ENCODE results near the gene TRPM5. TPM values are rescaled to one million over a fixed set of nuclear protein-coding genes. Genes with fewer than 3 reads are reported as not detected.
A peak's percentile ranks its signal among the peaks of the same experiment; 100 is the strongest.

TRPM5 gene
- total and polyA plus RNA-seq, 2 donors (not counting 1 experiment from before 2014, with no cell fraction given) = 0.03 TPM; not detected in 1

GRCh38 chr11:2399488-2400068, 44.7 kb downstream of the TRPM5 start:
- Mint-ChIP-seq H3K27ac (peak overlapping the region; percentile 98), H3K9me3 (ENCODE audit: insufficient read depth) (no peaks in the 10 kb centered on the region), H3K4me1 (peaks cover 30% of the 10 kb centered on the region), H3K27me3 (no peaks in the 10 kb centered on the region), H3K4me3 (peak overlapping the region; percentile 90)
- peaks cover 0 to 54% of the 10 kb centered on the region in 2 experiments for H3K36me3 ChIP-seq (replicated peaks in 1 of 2; ENCODE audit: control extremely low read depth in 1 of 2, control insufficient read depth in 1 of 2, extremely low read depth in 1 of 2, insufficient read depth in 2 of 2, low read length in 1 of 2)
- H3K4me1 ChIP-seq (ENCODE audit: control insufficient read depth in 2 of 2, insufficient read depth in 2 of 2, low read length in 2 of 2) = peaks cover 32 to 46% of the 10 kb centered on the region in 2 donors
- DNase-seq = no peak
- H3K79me2 ChIP-seq (ENCODE audit: control insufficient read depth, insufficient read depth, low read length) = peaks cover 48% of the 10 kb centered on the region
- no peak for ATAC-seq (ENCODE audit: low read depth)
- no peaks in the 10 kb centered on the region for H3K27me3 ChIP-seq (replicated peaks in 1 of 4; ENCODE audit: control extremely low read depth in 1 of 4, control insufficient read depth in 3 of 4, insufficient read depth in 4 of 4, low read length in 3 of 4)
- intact Hi-C loops (cut with micrococcal nuclease) = loop anchor here (1.0 to 5.0 kb wide), 8 partner anchors 15 to 1702 kb away; partner anchors contain the start of genes CD81, DEAF1, LSP1 and NAP1L4
- peak overlapping the region; percentile 80 for H3K9ac ChIP-seq (ENCODE audit: low read length)
- POLR2A ChIA-PET = interaction anchor here (1.5 to 3.4 kb wide), 5 partner anchors 13 to 94 kb away, joined by 3 to 42 read pairs (median 10); partner anchors contain the start of gene CD81
- H3K9me3 ChIP-seq (ENCODE audit: control extremely low read depth in 1 of 3, control insufficient read depth in 2 of 3, insufficient read depth in 1 of 3, low read length in 2 of 3) = no peaks in the 10 kb centered on the region
- peak overlapping the region; percentile 91 to 92 for H3K27ac ChIP-seq (ENCODE audit: low read length in 2 of 2)
- CTCF ChIA-PET = interaction anchor here (0.9 to 8.4 kb wide), 7 partner anchors 13 to 202 kb away, joined by 4 to 78 read pairs (median 14); no protein-coding TSS in a partner anchor
- H3K4me3 ChIP-seq (ENCODE audit: control extremely low read depth in 1 of 5, extremely low read depth in 1 of 5, insufficient read depth in 1 of 5, low read depth in 2 of 5, low read length in 4 of 5) = peak overlapping the region in 4 of 5 experiments; percentile 74 to 100 (median 91)
- 31% methylated on average over 23 of the region's 23 CpGs for WGBS (ENCODE audit: insufficient coverage)
- TF ChIP-seq CTCF (IDR thresholded peaks at IDR 0.05) (no peak), EZH2 (IDR thresholded peaks at IDR 0.05; ENCODE audit: borderline replicate concordance, insufficient read depth, low read depth, low read length, poor library complexity, severe bottlenecking) (no peak)
- H2AFZ ChIP-seq (ENCODE audit: insufficient read depth, low read depth, low read length, poor library complexity, severe bottlenecking) = peak overlapping the region; percentile 66
- peaks cover 50% of the 10 kb centered on the region for H4K20me1 ChIP-seq (ENCODE audit: control insufficient read depth, insufficient read depth, low read length, poor library complexity, severe bottlenecking)
- peak overlapping the region; percentile 85 for H3K4me2 ChIP-seq (replicated peaks; ENCODE audit: low read depth, low read length, poor library complexity, severe bottlenecking)
